ENCODE results near the gene NBAS. TPM values are rescaled to one million over a fixed set of nuclear protein-coding genes. Genes with fewer than 3 reads are reported as not detected.
A peak's percentile ranks its signal among the peaks of the same experiment; 100 is the strongest.
"Not testable (repeated sequence)": the region's sequence is repeated elsewhere in the genome, so short reads cannot be mapped to it uniquely, and the experiment has no call there.

NBAS gene
- total RNA-seq, 1 donor from 2014 or later: 61.6 TPM

GRCh38 chr2:15410884-15411283 is 150.2 kb downstream of the NBAS start:
- no peaks in the 10 kb centered on the region for H3K4me1 Mint-ChIP-seq
- no peak for TF ChIP-seq CTCF (conservative IDR thresholded peaks at IDR 0.05)
- H3K4me3 Mint-ChIP-seq: no peak overlapping the region
- H3K27ac Mint-ChIP-seq (ENCODE audit: unreplicated experiment): peak overlapping the region; percentile 57
- DNase-seq (ENCODE audit: low read depth, low spot score): no peak
- H3K27me3 Mint-ChIP-seq (ENCODE audit: low read depth): no peaks in the 10 kb centered on the region
- peaks cover 7% of the 10 kb centered on the region for H3K36me3 Mint-ChIP-seq (ENCODE audit: low read depth)
- no peaks in the 10 kb centered on the region for H3K9me3 Mint-ChIP-seq

- no peak overlapping the region for H3K4me3 Mint-ChIP-seq
- H3K9me3 Mint-ChIP-seq: no peaks in the 10 kb centered on the region
- no peak overlapping the region for H3K27ac Mint-ChIP-seq (ENCODE audit: unreplicated experiment)
- no peaks in the 10 kb centered on the region for H3K4me1 Mint-ChIP-seq
- TF ChIP-seq CTCF (conservative IDR thresholded peaks at IDR 0.05): no peak
- peaks cover 7% of the 10 kb centered on the region for H3K36me3 Mint-ChIP-seq (ENCODE audit: low read depth)
- DNase-seq (ENCODE audit: low read depth, low spot score): no peak
- no peaks in the 10 kb centered on the region for H3K27me3 Mint-ChIP-seq (ENCODE audit: low read depth)
Measured at GRCh38 chr2:15408759-15409158, 152.4 kb downstream of the NBAS start.

- no peak for DNase-seq (ENCODE audit: low read depth, low spot score)
- Mint-ChIP-seq H3K27ac (ENCODE audit: unreplicated experiment) (no peak overlapping the region), H3K9me3 (no peaks in the 10 kb centered on the region), H3K4me1 (no peaks in the 10 kb centered on the region), H3K4me3 (no peak overlapping the region), H3K36me3 (ENCODE audit: low read depth) (peaks cover 7% of the 10 kb centered on the region), H3K27me3 (ENCODE audit: low read depth) (no peaks in the 10 kb centered on the region)
- no peak for TF ChIP-seq CTCF (conservative IDR thresholded peaks at IDR 0.05)
Measured at GRCh38 chr2:15407666-15408065, 153.5 kb downstream of the NBAS start.

- H3K9me3 Mint-ChIP-seq, H3K4me1 Mint-ChIP-seq: not testable (repeated sequence)
Measured at GRCh38 chr2:15404511-15404910, 156.6 kb downstream of the NBAS start.

GRCh38 chr2:15400240-15400826 is 160.8 kb downstream of the NBAS start:
- Mint-ChIP-seq H3K9me3 (no peaks in the 10 kb centered on the region), H3K27ac (ENCODE audit: unreplicated experiment) (no peak overlapping the region), H3K27me3 (ENCODE audit: low read depth) (no peaks in the 10 kb centered on the region), H3K4me1 (no peaks in the 10 kb centered on the region), H3K4me3 (no peak overlapping the region), H3K36me3 (ENCODE audit: low read depth) (peaks cover 7% of the 10 kb centered on the region)
- DNase-seq (ENCODE audit: low read depth, low spot score): no peak
- TF ChIP-seq CTCF (conservative IDR thresholded peaks at IDR 0.05): no peak

More at GRCh38 chr2:15404511-15404910, 156.6 kb downstream of the NBAS start:
- H3K27ac Mint-ChIP-seq (ENCODE audit: unreplicated experiment); DNase-seq (ENCODE audit: low read depth, low spot score); H3K36me3 Mint-ChIP-seq (ENCODE audit: low read depth); H3K27me3 Mint-ChIP-seq (ENCODE audit: low read depth); H3K4me3 Mint-ChIP-seq: not testable (repeated sequence)

GRCh38 chr2:15399241-15399640 is 161.9 kb downstream of the NBAS start:
- DNase-seq (ENCODE audit: low read depth, low spot score): no peak
- H3K36me3 Mint-ChIP-seq (ENCODE audit: low read depth): peaks cover 7% of the 10 kb centered on the region
- no peaks in the 10 kb centered on the region for H3K9me3 Mint-ChIP-seq
- no peak for TF ChIP-seq CTCF (conservative IDR thresholded peaks at IDR 0.05)
- no peak overlapping the region for H3K27ac Mint-ChIP-seq (ENCODE audit: unreplicated experiment)
- no peak overlapping the region for H3K4me3 Mint-ChIP-seq
- H3K27me3 Mint-ChIP-seq (ENCODE audit: low read depth): no peaks in the 10 kb centered on the region
- no peaks in the 10 kb centered on the region for H3K4me1 Mint-ChIP-seq
